GM21528 (cell line): ENCODE results near the gene JAK2.
"Not testable (repeated sequence)": the region's sequence is repeated elsewhere in the genome, so short reads cannot be mapped to it uniquely, and the experiment has no call there.

Experiments used
- ATAC-seq: cut with Tn5 transposase; IDR thresholded peaks from one replicate; pipeline ENCODE4 v1.9.1; 2021; ENCODE audit warnings: mild to moderate bottlenecking, moderate library complexity; ENCODE audit not compliant: unreplicated experiment, low FRiP score

Gene JAK2

GRCh38 chr9:4979239-4979638 is 5.8 kb upstream of the JAK2 start:
- no peak for ATAC-seq

- ATAC-seq = no peak
These were observed 4.9 kb upstream of the JAK2 start for GRCh38 chr9:4980086-4980727.

- no peak for ATAC-seq
These were observed 2.2 kb upstream of the JAK2 start for GRCh38 chr9:4982721-4983482.

GRCh38 chr9:4983601-4984165 is 1.4 kb upstream of the JAK2 start:
- no peak for ATAC-seq

GRCh38 chr9:4984171-4984620 is 876 bp upstream of the JAK2 start:
- peak; percentile 12 for ATAC-seq

- ATAC-seq = peak; percentile 31
These were observed 554 bp downstream of the JAK2 start for GRCh38 chr9:4985386-4986266.

- ATAC-seq = no peak
These were observed 1.2 kb downstream of the JAK2 start for GRCh38 chr9:4986296-4986695.

GRCh38 chr9:4986783-4987182 is 1.7 kb downstream of the JAK2 start:
- no peak for ATAC-seq

- ATAC-seq = no peak
These were observed 2.9 kb downstream of the JAK2 start for GRCh38 chr9:4987961-4988421.

GRCh38 chr9:4992872-4993271 is 7.8 kb downstream of the JAK2 start:
- no peak for ATAC-seq

GRCh38 chr9:4994166-4994890 is 9.3 kb downstream of the JAK2 start:
- ATAC-seq = no peak

- ATAC-seq = no peak
These were observed 12.1 kb downstream of the JAK2 start for GRCh38 chr9:4997196-4997595.

GRCh38 chr9:4997631-4998030 is 12.6 kb downstream of the JAK2 start:
- ATAC-seq = no peak

- no peak for ATAC-seq
These were observed 17.7 kb downstream of the JAK2 start for GRCh38 chr9:5002811-5003210.

GRCh38 chr9:5004481-5004880 is 19.4 kb downstream of the JAK2 start:
- ATAC-seq = no peak

GRCh38 chr9:5008202-5008601 is 23.1 kb downstream of the JAK2 start:
- no peak for ATAC-seq

- no peak for ATAC-seq
These were observed 28.3 kb downstream of the JAK2 start for GRCh38 chr9:5013374-5013773.

- ATAC-seq = no peak
These were observed 30.9 kb downstream of the JAK2 start for GRCh38 chr9:5015934-5016333.

- ATAC-seq = no peak
These were observed 40.3 kb downstream of the JAK2 start for GRCh38 chr9:5025416-5025815.

- ATAC-seq = not testable (repeated sequence)
These were observed 46.9 kb downstream of the JAK2 start for GRCh38 chr9:5031941-5032340.
